ENCODE results near the gene WDR47. TPM values are rescaled to one million over a fixed set of nuclear protein-coding genes. Genes with fewer than 3 reads are reported as not detected.
"Not testable (repeated sequence)": the region's sequence is repeated elsewhere in the genome, so short reads cannot be mapped to it uniquely, and the experiment has no call there.

The WDR47 gene
- total and polyA plus RNA-seq, 7 donors = 5.7 to 19.6 (median 14.2) TPM

DNA sequence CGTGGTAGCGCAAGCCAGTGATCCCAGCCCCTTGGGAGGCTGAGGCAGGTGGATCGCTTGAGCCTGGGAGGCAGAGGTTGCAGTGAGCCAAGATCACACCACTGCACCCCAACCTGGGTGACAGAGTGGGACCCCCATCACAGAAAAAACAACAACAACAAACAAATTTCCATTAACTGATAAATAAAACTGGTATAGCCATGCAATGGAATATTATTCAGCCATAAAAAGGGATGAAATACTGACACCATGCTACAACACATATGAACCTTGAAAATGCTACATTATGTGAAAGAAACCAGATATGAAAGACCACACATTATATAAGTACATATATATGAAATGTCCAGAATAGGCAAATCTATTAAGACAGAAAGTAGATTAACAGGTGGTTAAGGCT, 90.7 kb downstream of the WDR47 start:
- Histone ChIP-seq H3K9me3 (no peaks in the 10 kb centered on the region), H3K4me1 (peaks cover 15% of the 10 kb centered on the region), H3K36me3 (ENCODE audit: insufficient read depth in 1 of 2, low read depth in 1 of 2) (peaks cover 0 to 14% of the 10 kb centered on the region in 2 donors), H3K27me3 (ENCODE audit: insufficient read depth in 3 of 3, low read length in 2 of 3) (no peaks in the 10 kb centered on the region), H3K27ac (no peak overlapping the region), H3K4me3 (no peak overlapping the region)
- ATAC-seq = no peak
- WGBS, 3 donors = 96 to 98% (median 97%) methylated on average over 3 of the region's 3 CpGs
- TF ChIP-seq, protein P1, sequence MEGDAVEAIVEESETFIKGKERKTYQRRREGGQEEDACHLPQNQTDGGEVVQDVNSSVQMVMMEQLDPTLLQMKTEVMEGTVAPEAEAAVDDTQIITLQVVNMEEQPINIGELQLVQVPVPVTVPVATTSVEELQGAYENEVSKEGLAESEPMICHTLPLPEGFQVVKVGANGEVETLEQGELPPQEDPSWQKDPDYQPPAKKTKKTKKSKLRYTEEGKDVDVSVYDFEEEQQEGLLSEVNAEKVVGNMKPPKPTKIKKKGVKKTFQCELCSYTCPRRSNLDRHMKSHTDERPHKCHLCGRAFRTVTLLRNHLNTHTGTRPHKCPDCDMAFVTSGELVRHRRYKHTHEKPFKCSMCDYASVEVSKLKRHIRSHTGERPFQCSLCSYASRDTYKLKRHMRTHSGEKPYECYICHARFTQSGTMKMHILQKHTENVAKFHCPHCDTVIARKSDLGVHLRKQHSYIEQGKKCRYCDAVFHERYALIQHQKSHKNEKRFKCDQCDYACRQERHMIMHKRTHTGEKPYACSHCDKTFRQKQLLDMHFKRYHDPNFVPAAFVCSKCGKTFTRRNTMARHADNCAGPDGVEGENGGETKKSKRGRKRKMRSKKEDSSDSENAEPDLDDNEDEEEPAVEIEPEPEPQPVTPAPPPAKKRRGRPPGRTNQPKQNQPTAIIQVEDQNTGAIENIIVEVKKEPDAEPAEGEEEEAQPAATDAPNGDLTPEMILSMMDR (IDR thresholded peaks at IDR 0.05) = no peak
- intact Hi-C loops (cut with DNase I) = no loop called here
- DNase-seq = no peak

GRCh38 chr1:108949044-108949443, 92.9 kb downstream of the WDR47 start:
- Histone ChIP-seq H3K9me3 (no peaks in the 10 kb centered on the region), H3K36me3 (ENCODE audit: insufficient read depth in 1 of 2, low read depth in 1 of 2) (peaks cover 0 to 33% of the 10 kb centered on the region in 2 donors), H3K27ac (no peak overlapping the region), H3K4me1 (peaks cover 8% of the 10 kb centered on the region), H3K27me3 (ENCODE audit: insufficient read depth in 3 of 3, low read length in 2 of 3) (no peaks in the 10 kb centered on the region), H3K4me3 (no peak overlapping the region)
- WGBS, 3 donors = 80 to 88% (median 86%) methylated on average over 4 of the region's 4 CpGs
- ATAC-seq (peak in 1 of 4 donors; percentile 17), DNase-seq (no peak)
- TF ChIP-seq, protein P1 (IDR thresholded peaks at IDR 0.05) = no peak
- intact Hi-C loops (cut with DNase I) = no loop called here

- Histone ChIP-seq H3K9me3 (no peaks in the 10 kb centered on the region), H3K27ac (no peak overlapping the region), H3K4me3 (no peak overlapping the region), H3K36me3 (ENCODE audit: insufficient read depth in 1 of 2, low read depth in 1 of 2) (peaks cover 2 to 44% of the 10 kb centered on the region in 2 donors), H3K4me1 (peaks cover 8% of the 10 kb centered on the region), H3K27me3 (ENCODE audit: insufficient read depth in 3 of 3, low read length in 2 of 3) (no peaks in the 10 kb centered on the region)
- intact Hi-C loops (cut with DNase I) = no loop called here
- DNase-seq (no peak), ATAC-seq (peak in 1 of 4 donors; percentile 49)
- WGBS, 3 donors = 15 to 28% (median 20%) methylated on average over 6 of the region's 6 CpGs
- TF ChIP-seq, protein P1 (IDR thresholded peaks at IDR 0.05) = no peak
These were observed 93.9 kb downstream of the WDR47 start for GRCh38 chr1:108947871-108948525.

GRCh38 chr1:108936170-108936569, 105.7 kb downstream of the WDR47 start:
- ATAC-seq (no peak), DNase-seq (no peak)
- Histone ChIP-seq H3K4me1 (no peaks in the 10 kb centered on the region), H3K36me3 (ENCODE audit: insufficient read depth in 1 of 2, low read depth in 1 of 2) (peaks cover 11 to 96% of the 10 kb centered on the region in 2 donors), H3K9me3 (no peaks in the 10 kb centered on the region), H3K4me3 (no peak overlapping the region), H3K27me3 (ENCODE audit: insufficient read depth in 3 of 3, low read length in 2 of 3) (no peaks in the 10 kb centered on the region), H3K27ac (no peak overlapping the region)
- intact Hi-C loops (cut with DNase I) = no loop called here
- WGBS, 3 donors = 95 to 99% (median 97%) methylated on average over 9 of the region's 9 CpGs
- TF ChIP-seq, protein P1 (IDR thresholded peaks at IDR 0.05) = no peak

- Histone ChIP-seq H3K4me1 (no peaks in the 10 kb centered on the region), H3K27me3 (ENCODE audit: insufficient read depth in 3 of 3, low read length in 2 of 3) (no peaks in the 10 kb centered on the region), H3K4me3 (no peak overlapping the region), H3K9me3 (no peaks in the 10 kb centered on the region), H3K27ac (no peak overlapping the region), H3K36me3 (ENCODE audit: insufficient read depth in 1 of 2, low read depth in 1 of 2) (peaks cover 10 to 97% of the 10 kb centered on the region in 2 donors)
- ATAC-seq (no peak), DNase-seq (no peak)
- intact Hi-C loops (cut with DNase I) = no loop called here
- TF ChIP-seq, protein P1 (IDR thresholded peaks at IDR 0.05) = no peak
- WGBS, 3 donors = 91 to 96% (median 92%) methylated on average over 5 of the region's 5 CpGs
These were observed 108.0 kb downstream of the WDR47 start for GRCh38 chr1:108933944-108934343.

DNA sequence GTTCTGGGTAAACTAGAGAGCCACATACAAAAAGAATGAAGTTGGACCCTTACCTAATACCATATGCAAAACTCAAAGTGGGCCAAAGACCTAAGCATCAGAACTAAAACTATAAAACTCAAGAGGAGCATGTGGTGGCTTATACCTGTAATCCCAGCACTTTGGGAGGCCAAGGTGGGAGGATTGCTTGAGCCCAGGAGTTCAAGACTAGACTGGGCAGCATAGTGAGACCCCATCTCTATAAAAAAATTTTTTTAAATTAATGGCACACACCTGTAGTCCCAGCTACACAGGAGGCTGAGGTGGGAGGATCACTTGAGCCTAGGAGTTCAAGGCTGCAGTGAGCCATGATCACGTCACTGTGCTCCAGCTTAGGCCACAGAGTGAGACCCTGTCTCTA, 114.3 kb downstream of the WDR47 start:
- peaks cover 0 to 100% of the 10 kb centered on the region in 2 donors for H3K36me3 ChIP-seq (ENCODE audit: insufficient read depth in 1 of 2, low read depth in 1 of 2)

More for the DNA sequence above, 114.3 kb downstream of the WDR47 start:
- H3K27ac ChIP-seq; H3K4me1 ChIP-seq; DNase-seq; H3K4me3 ChIP-seq; H3K27me3 ChIP-seq (ENCODE audit: insufficient read depth in 3 of 3, low read length in 2 of 3); ATAC-seq; H3K9me3 ChIP-seq: not testable (repeated sequence)
- intact Hi-C loops (cut with DNase I) = loop anchor here in 1 of 2 donors (10.0 kb wide), 1 partner anchor 173 kb away; no protein-coding TSS in a partner anchor
- 96 to 100% (median 98%) methylated on average over 1 of the region's 1 CpG for WGBS, 3 donors
